ENCODE data around the gene SLC2A4. TPM values are rescaled to one million over a fixed set of nuclear protein-coding genes. Genes with fewer than 3 reads are reported as not detected.
"Not testable (repeated sequence)": the region's sequence is repeated elsewhere in the genome, so short reads cannot be mapped to it uniquely, and the experiment has no call there.

Gene SLC2A4
- total RNA-seq, 1 donor from 2014 or later, result 6.1 TPM

DNA sequence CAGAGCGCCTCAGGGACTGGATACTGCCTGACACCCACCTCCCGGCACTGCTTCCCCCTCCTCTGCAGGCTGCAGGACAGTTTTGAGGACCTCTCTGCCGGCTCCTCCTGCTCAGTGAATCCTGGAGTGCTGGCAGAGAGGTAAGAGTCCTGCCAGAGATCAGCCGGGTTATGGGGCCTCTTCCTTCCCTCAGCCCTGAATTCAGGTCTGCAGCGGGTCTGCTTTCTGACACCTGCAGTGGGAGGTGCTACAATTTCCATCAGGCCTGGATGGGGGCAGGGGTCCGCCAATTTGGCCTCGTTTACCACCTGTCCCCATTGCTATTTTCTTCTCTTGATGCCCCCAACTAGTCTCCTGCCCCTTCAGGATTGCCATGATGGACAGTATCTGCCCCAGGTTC, 50.6 kb downstream of the SLC2A4 start:
- DNase-seq (ENCODE audit: low spot score), result no peak
- no peak for ATAC-seq
- intact Hi-C loops (cut with DNase I), result no loop called here

DNA sequence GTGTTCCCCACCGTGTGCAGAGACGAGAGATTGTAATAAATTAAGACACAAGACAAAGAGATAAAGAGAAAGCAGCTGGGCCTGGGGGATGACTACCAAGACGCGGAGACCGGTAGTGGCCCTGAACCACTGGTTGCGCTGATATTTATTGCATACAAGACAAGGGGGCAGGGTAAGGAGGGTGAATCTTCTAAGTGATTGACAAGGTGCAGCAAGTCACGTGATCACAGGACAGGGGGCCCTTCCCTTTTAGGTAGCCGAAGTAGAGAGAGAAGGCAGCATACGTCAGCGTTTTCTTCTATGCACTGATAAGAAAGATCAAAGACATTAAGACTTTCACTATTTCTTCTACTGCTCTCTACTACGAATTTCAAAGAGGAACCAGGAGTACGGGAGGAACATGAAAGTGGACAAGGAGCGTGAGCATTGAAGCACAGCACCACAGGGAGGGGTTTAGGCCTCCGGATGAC, 51.1 kb downstream of the SLC2A4 start:
- DNase-seq (ENCODE audit: low spot score); ATAC-seq; intact Hi-C loops (cut with DNase I): not testable (repeated sequence)

DNA sequence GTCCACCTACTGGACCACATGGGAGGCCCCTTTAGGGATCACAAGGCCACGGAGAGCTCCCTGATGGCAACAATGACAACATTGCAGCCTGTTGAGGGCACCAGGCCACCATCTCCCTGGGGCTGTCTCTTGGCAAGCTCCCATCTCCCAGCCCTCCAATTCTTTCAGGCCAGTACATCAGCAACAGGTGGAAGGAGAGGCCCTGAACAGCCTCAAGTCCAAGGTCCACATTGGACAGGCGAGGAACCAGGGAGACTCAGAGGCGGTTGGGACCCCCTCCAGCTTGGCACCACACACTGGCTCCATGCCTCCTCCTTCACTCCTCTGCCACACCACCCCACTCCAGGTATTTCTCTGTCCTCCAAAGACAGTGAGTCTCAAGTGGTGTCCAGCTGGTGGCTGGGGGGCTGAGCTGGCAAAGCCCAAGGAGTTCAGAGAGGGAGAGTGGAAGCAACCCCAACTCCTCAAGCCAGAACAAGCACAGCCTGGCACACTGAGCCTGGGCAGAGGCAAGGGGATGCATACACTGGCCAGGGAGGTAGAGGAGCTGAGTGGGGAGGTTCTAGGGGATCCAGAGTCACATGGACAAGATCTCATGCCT, 53.5 kb downstream of the SLC2A4 start:
- DNase-seq (ENCODE audit: low spot score), result no peak
- ATAC-seq, result no peak

DNA sequence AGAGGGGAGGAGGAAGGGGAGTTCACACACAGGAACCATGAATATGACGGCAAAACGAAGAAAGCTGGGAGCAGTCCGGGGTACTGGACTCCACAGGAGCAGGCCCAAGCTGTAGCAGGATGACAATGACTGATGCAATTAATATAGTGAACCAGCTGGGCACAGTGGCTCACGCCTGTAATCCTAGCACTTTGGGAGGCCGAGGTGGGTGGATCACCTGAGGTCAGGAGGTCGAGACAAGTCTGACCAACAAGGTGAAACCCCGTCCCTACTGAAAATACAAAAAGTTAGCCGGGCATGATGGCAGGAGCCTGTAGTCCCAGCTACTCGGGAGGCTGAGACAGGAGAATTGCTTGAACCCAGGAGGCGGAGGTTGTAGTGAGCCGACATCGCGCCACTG, 54.2 kb downstream of the SLC2A4 start:
- intact Hi-C loops (cut with DNase I); ATAC-seq; DNase-seq (ENCODE audit: low spot score): not testable (repeated sequence)

More for the DNA sequence above, 53.5 kb downstream of the SLC2A4 start:
- intact Hi-C loops (cut with DNase I), result no loop called here

DNA sequence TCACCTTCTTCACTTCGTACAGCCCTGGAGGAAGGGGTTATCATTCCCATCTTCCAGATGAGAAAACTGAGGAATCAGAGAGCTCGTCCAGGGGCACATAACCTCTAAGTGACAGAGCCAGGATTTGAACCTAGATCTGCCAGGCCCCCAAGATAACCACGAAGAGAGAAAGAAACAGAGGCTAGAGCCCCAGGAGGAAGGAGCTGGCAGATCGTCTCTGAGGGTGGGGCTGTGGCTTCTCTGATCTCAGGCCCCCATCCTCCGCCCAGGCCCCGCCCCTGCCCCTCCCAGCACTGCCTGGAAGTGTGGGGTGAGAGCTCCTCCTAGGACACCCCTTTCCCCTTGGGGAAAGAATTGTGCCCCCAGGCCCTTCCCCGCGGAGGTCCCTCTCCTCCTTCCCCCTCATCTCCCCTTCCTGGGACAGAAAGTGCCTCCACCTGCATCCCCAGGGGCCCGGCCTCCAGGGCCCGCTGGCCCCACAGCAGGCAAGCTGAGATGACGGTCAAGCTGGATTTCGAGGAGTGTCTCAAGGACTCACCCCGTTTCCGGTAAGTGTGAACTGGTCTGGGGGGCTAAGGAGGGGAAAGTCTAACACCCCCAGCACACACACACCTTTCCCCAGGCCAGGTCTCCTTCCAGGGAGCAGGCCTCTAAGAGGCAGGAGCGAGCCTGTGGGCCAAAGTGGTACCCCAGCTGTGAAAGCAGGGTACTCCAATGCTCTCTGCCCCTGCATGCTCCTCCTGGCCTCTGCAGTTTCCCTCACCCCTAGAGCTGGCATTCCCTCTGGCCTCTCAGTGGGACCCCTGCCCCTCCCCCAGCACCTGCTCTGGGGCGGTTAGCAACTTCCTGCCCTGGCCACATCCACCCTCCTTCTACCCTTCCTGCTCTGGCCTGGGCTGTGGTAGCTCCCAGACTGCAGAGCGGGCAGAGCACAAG, 55.0 kb downstream of the SLC2A4 start, which contains the start of gene ACAP1:
Gene ACAP1, plus strand, starts transcription at position 290 of the 936 bp plus-strand sequence. Its CDS starts 206 bp downstream, at position 496.
- peak; percentile 53 for DNase-seq (ENCODE audit: low spot score)
- ATAC-seq, result peak; percentile 52
- intact Hi-C loops (cut with DNase I), result no loop called here

DNA sequence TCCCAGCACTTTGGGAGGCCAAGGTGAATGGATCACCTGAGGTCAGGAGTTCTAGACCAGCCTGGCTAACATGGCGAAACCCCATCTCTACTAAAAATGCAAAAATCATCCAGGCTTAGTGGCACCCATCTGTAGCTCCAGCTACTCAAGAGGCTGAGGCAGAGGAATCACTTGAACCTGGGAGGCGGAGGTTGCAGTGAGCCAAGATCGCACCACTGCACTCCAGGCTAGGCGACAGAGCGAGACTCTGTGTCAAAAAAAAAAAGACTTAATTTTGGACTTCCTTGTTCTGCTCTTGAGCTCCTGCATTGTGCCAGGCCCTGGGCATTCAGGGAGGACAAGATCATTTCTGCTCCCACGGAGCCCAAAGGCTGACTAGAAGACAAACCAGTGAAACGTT, 56.1 kb downstream of the SLC2A4 start:
- DNase-seq (ENCODE audit: low spot score); ATAC-seq; intact Hi-C loops (cut with DNase I): not testable (repeated sequence)

Other genes with a start within 250 kb of the SLC2A4 start
- gene SLC16A13, start 245.7 kb upstream of the SLC2A4 start, total RNA-seq, result 1.8 TPM
- gene SLC16A11, start 237.6 kb upstream of the SLC2A4 start, total RNA-seq, result 0.89 TPM
- gene CLEC10A, start 201.5 kb upstream of the SLC2A4 start, total RNA-seq, result 14.7 TPM
- gene ASGR2, start 166.9 kb upstream of the SLC2A4 start, total RNA-seq, result 1.1 TPM
- 2.3 TPM for gene ASGR1, start 102.3 kb upstream of the SLC2A4 start, total RNA-seq
- gene DLG4, start 61.9 kb upstream of the SLC2A4 start, total RNA-seq, result 32.2 TPM
- 321 TPM for gene ACADVL, start 61.8 kb upstream of the SLC2A4 start, total RNA-seq
- gene DVL2, start 47.2 kb upstream of the SLC2A4 start, total RNA-seq, result 49.1 TPM
- gene PHF23, start 42.3 kb upstream of the SLC2A4 start, total RNA-seq, result 23.8 TPM
- gene GABARAP, start 39.3 kb upstream of the SLC2A4 start, total RNA-seq, result 397 TPM
- gene CTDNEP1, start 30.0 kb upstream of the SLC2A4 start, total RNA-seq, result 82.0 TPM
- gene ELP5, start 29.5 kb upstream of the SLC2A4 start, total RNA-seq, result 26.7 TPM
- 4.1 TPM for gene CLDN7, start 19.2 kb upstream of the SLC2A4 start, total RNA-seq
- 2.1 TPM for gene YBX2, start 12.9 kb downstream of the SLC2A4 start, total RNA-seq
- gene EIF5A, start 25.9 kb downstream of the SLC2A4 start, total RNA-seq, result 168 TPM
- 53.8 TPM for gene GPS2, start 33.6 kb downstream of the SLC2A4 start, total RNA-seq
- 37.0 TPM for gene NEURL4, start 47.6 kb downstream of the SLC2A4 start, total RNA-seq
- gene ACAP1, start 54.8 kb downstream of the SLC2A4 start, total RNA-seq, result 38.3 TPM
- 64.6 TPM for gene KCTD11, start 70.4 kb downstream of the SLC2A4 start, total RNA-seq
- not detected for gene TMEM95, start 73.4 kb downstream of the SLC2A4 start, total RNA-seq
- gene TNK1, start 99.4 kb downstream of the SLC2A4 start, total RNA-seq, result 6.1 TPM
- 37.1 TPM for gene PLSCR3, start 112.8 kb downstream of the SLC2A4 start, total RNA-seq
- gene TMEM256, start 122.4 kb downstream of the SLC2A4 start, total RNA-seq, result 75.0 TPM
- 44.8 TPM for gene NLGN2, start 126.1 kb downstream of the SLC2A4 start, total RNA-seq
- not detected for gene SPEM1, start 138.6 kb downstream of the SLC2A4 start, total RNA-seq
- not detected for gene SPEM2, start 143.9 kb downstream of the SLC2A4 start, total RNA-seq
- not detected for gene SPEM3, start 147.1 kb downstream of the SLC2A4 start, total RNA-seq
- 3.0 TPM for gene TMEM102, start 153.7 kb downstream of the SLC2A4 start, total RNA-seq
- 3.8 TPM for gene FGF11, start 157.8 kb downstream of the SLC2A4 start, total RNA-seq
- 6.3 TPM for gene CHRNB1, start 163.3 kb downstream of the SLC2A4 start, total RNA-seq
- 84.2 TPM for gene ZBTB4, start 197.9 kb downstream of the SLC2A4 start, total RNA-seq
- gene SLC35G6, start 199.7 kb downstream of the SLC2A4 start, total RNA-seq, result not detected
- gene POLR2A, start 202.6 kb downstream of the SLC2A4 start, total RNA-seq, result 126 TPM